Hepatocyte (in vitro differentiated cells): ENCODE data around the gene TAS1R2. TPM values are rescaled to one million over a fixed set of nuclear protein-coding genes. Genes with fewer than 3 reads are reported as not detected.

Experiments
- DNase-seq: peaks from one replicate; pipeline ENCODE4 v3.0.0-alpha.2; 2016; ENCODE audit warnings: low spot score
- H2AFZ ChIP-seq: fragments of 200-600 bp; sonication (generic); 2 replicates; pipeline ENCODE4 v1.6.0; 2016; ENCODE audit warnings: antibody characterized with exemption, mild to moderate bottlenecking
- H3K27ac ChIP-seq: fragments of 200-600 bp; sonication (generic); 2 replicates; pipeline ENCODE4 v1.5.1; 2016; ENCODE audit warnings: mild to moderate bottlenecking
- H3K27me3 ChIP-seq: fragments of 200-600 bp; sonication (generic); 2 replicates; pipeline ENCODE4 v1.6.1; 2016
- H3K36me3 ChIP-seq: fragments of 200-600 bp; sonication (generic); replicated peaks from 2 replicates; pipeline ENCODE4 v1.5.1; 2016; ENCODE audit warnings: low read depth; ENCODE audit not compliant: insufficient read depth
- H3K4me1 ChIP-seq: fragments of 200-600 bp; sonication (generic); 2 replicates; pipeline ENCODE4 v1.5.1; 2016; ENCODE audit warnings: mild to moderate bottlenecking, moderate library complexity; ENCODE audit not compliant: insufficient read depth
- H3K4me2 ChIP-seq: fragments of 200-600 bp; sonication (generic); 2 replicates; pipeline ENCODE4 v1.6.0; 2016
- H3K4me3 ChIP-seq: fragments of 200-600 bp; sonication (generic); 2 replicates; pipeline ENCODE4 v1.5.1; 2016; ENCODE audit warnings: mild to moderate bottlenecking
- H3K79me2 ChIP-seq: fragments of 200-600 bp; sonication (generic); 2 replicates; pipeline ENCODE4 v1.6.0; 2017; ENCODE audit warnings: mild to moderate bottlenecking
- H3K9me2 ChIP-seq: fragments of 200-600 bp; sonication (generic); replicated peaks from 2 replicates; pipeline ENCODE4 v1.6.0; 2017; ENCODE audit warnings: mild to moderate bottlenecking; ENCODE audit not compliant: insufficient read depth
- H3K9me3 ChIP-seq: fragments of 200-600 bp; sonication (generic); 2 replicates; pipeline ENCODE4 v1.5.1; 2016; ENCODE audit warnings: low read depth, mild to moderate bottlenecking
- H4K20me1 ChIP-seq: fragments of 200-600 bp; sonication (generic); 2 replicates; pipeline ENCODE4 v1.6.0; 2016; ENCODE audit warnings: mild to moderate bottlenecking; ENCODE audit not compliant: insufficient read depth, poor library complexity, severe bottlenecking
- EZH2 ChIP-seq: fragments of 200-600 bp; sonication (generic); IDR thresholded peaks from 2 replicates; pipeline ENCODE4 v1.6.1; 2016; ENCODE audit warnings: antibody characterized with exemption, mild to moderate bottlenecking, borderline replicate concordance
- EZH2phosphoT487 ChIP-seq: fragments of 200-600 bp; sonication (generic); IDR thresholded peaks from one replicate; pipeline ENCODE4 v1.6.1; 2018; ENCODE audit warnings: antibody characterized with exemption, mild to moderate bottlenecking, low read depth, moderate library complexity; ENCODE audit not compliant: unreplicated experiment, severe bottlenecking
- WGBS: methylation state at CpG from one replicate; pipeline ENCODE4 v1.1.6; 2016; ENCODE audit warnings: low lambda C conversion rate; ENCODE audit errors: missing lambda C conversion rate; 5-methylcytosine and 5-hydroxymethylcytosine counted together
- polyA plus RNA-seq: library from polyadenylated mRNA; unstranded; fragments of >200 nt; fragmentation: Nextera tagmentation; extraction: Ambion mirVana; gene quantifications from 2 replicates; pipeline ENCODE4 v1.2.1, GENCODE V29; 2016
- total RNA-seq: library from RNA; depleted of rRNA; stranded (reverse); fragments of >200 nt; gene quantifications from 2 replicates; pipeline ENCODE4 v1.2.3, GENCODE V29; 2014
- TF ChIP-seq, protein P1 (sequence below): fragments of 200-600 bp; sonication (generic); IDR thresholded peaks from 2 replicates; pipeline ENCODE4 v1.5.1; 2016; ENCODE audit warnings: antibody characterized with exemption, mild to moderate bottlenecking; ENCODE audit not compliant: poor library complexity

The TAS1R2 gene
- total and polyA plus RNA-seq, 2 experiments from 2014 or later: not detected

DNA sequence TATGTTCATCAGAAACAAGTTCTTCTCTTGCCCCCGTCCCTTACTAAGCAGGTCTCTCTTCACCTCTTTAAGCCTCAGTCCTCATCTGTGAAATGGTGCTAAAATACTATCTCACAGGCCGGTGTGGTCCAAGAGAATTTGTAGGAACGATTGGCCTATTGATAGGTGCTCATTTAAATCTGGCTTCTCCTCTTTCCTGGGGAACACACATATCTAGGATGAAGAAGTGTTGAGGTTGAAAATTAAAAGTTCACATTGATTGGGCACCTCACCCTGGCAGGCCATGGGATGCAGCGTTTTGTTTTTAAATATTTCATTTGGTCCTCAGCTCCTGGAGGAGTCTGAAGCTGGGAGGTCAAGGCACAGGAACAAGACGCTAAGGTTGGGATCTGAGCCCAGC, 8.9 kb upstream of the TAS1R2 start:
- WGBS: 81% methylated on average over 5 of the region's 5 CpGs
- H3K4me1 ChIP-seq: no peaks in the 10 kb centered on the region

DNA sequence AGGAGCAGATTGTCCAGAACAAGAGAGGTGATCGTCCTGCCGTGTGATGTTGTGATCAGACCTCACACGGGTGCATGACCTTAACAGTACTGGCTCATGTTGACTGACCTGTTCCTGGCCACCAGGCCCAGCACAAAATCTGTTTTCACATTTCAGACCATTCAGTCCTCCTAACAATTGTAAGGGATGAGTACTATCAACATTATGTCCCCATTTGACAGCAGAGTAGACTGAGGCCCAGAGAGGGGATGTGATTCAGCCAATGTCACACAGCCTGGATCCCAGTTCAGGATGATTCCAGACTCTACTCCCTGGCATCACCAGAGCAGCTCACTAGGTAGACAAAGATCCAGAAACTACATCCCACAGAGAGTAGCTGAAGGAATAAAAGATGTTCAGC, 7.4 kb upstream of the TAS1R2 start:
- no peaks in the 10 kb centered on the region for H3K79me2 ChIP-seq
- H4K20me1 ChIP-seq: no peaks in the 10 kb centered on the region
- no peak for TF ChIP-seq EZH2
- TF ChIP-seq EZH2phosphoT487: no peak
- TF ChIP-seq, protein P1, sequence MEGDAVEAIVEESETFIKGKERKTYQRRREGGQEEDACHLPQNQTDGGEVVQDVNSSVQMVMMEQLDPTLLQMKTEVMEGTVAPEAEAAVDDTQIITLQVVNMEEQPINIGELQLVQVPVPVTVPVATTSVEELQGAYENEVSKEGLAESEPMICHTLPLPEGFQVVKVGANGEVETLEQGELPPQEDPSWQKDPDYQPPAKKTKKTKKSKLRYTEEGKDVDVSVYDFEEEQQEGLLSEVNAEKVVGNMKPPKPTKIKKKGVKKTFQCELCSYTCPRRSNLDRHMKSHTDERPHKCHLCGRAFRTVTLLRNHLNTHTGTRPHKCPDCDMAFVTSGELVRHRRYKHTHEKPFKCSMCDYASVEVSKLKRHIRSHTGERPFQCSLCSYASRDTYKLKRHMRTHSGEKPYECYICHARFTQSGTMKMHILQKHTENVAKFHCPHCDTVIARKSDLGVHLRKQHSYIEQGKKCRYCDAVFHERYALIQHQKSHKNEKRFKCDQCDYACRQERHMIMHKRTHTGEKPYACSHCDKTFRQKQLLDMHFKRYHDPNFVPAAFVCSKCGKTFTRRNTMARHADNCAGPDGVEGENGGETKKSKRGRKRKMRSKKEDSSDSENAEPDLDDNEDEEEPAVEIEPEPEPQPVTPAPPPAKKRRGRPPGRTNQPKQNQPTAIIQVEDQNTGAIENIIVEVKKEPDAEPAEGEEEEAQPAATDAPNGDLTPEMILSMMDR: no peak
- no peaks in the 10 kb centered on the region for H3K4me1 ChIP-seq
- H2AFZ ChIP-seq: no peak overlapping the region
- H3K4me3 ChIP-seq: no peak overlapping the region
- H3K27me3 ChIP-seq: no peaks in the 10 kb centered on the region
- no peak overlapping the region for H3K4me2 ChIP-seq
- H3K36me3 ChIP-seq: no peaks in the 10 kb centered on the region
- 95% methylated on average over 3 of the region's 3 CpGs for WGBS
- H3K27ac ChIP-seq: no peak overlapping the region
- H3K9me2 ChIP-seq: no peaks in the 10 kb centered on the region
- H3K9me3 ChIP-seq: no peaks in the 10 kb centered on the region
- no peak for DNase-seq

More for the DNA sequence above, 8.9 kb upstream of the TAS1R2 start:
- Histone ChIP-seq H2AFZ (no peak overlapping the region), H3K4me2 (no peak overlapping the region), H3K36me3 (no peaks in the 10 kb centered on the region), H3K79me2 (no peaks in the 10 kb centered on the region), H3K27me3 (no peaks in the 10 kb centered on the region), H3K9me3 (no peaks in the 10 kb centered on the region), H3K9me2 (no peaks in the 10 kb centered on the region), H4K20me1 (no peaks in the 10 kb centered on the region), H3K27ac (no peak overlapping the region), H3K4me3 (no peak overlapping the region)
- TF ChIP-seq EZH2phosphoT487: no peak
- TF ChIP-seq EZH2: no peak
- TF ChIP-seq, protein P1: no peak
- DNase-seq: no peak

DNA sequence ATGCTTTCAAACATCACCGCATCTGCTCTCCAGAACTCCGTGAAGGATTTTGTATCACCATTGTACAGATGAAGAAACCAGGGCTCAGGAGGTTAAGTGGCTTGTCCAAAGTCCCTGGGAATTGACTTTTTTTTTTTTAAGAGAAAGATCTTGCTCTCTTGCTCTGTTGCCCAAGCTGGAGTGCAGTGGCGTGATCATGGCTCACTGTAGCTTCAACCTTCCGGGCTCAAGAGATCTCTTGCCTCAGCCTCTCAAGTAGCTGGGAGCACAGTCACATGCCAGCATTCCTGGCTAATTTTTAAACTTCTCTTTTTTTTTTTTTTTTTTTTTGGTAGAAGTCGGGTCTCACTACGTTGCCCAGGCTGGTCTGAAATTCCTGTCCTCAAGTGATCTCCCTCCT, 6.9 kb upstream of the TAS1R2 start:
- 81% methylated on average over 5 of the region's 6 CpGs for WGBS
- no peaks in the 10 kb centered on the region for H3K27me3 ChIP-seq

More for the DNA sequence above, 6.9 kb upstream of the TAS1R2 start:
- no peaks in the 10 kb centered on the region for H4K20me1 ChIP-seq
- no peak overlapping the region for H3K27ac ChIP-seq
- no peak overlapping the region for H3K4me3 ChIP-seq
- TF ChIP-seq, protein P1: no peak
- TF ChIP-seq EZH2 (no peak), EZH2phosphoT487 (no peak)
- H3K79me2 ChIP-seq: no peaks in the 10 kb centered on the region
- no peaks in the 10 kb centered on the region for H3K36me3 ChIP-seq
- H2AFZ ChIP-seq: no peak overlapping the region
- no peak for DNase-seq
- H3K4me2 ChIP-seq: no peak overlapping the region
- no peaks in the 10 kb centered on the region for H3K9me2 ChIP-seq
- no peaks in the 10 kb centered on the region for H3K4me1 ChIP-seq
- no peaks in the 10 kb centered on the region for H3K9me3 ChIP-seq
